ENCODE data around the gene PRRX2.
"Not testable (repeated sequence)": the region's sequence is repeated elsewhere in the genome, so short reads cannot be mapped to it uniquely, and the experiment has no call there.

PRRX2 gene

GRCh38 chr9:129665389-129665775, at the start of gene PRRX2:
Gene PRRX2, plus strand, starts transcription at chr9:129665647. Its CDS starts 221 bp downstream, at chr9:129665868.
- DNase-seq = no peak

GRCh38 chr9:129617167-129617566, 48.3 kb upstream of the PRRX2 start:
- DNase-seq = no peak

GRCh38 chr9:129619787-129620668, 45.4 kb upstream of the PRRX2 start:
- DNase-seq = no peak

GRCh38 chr9:129620669-129621295, 44.7 kb upstream of the PRRX2 start, which contains the start of gene C9orf50:
Gene C9orf50, minus strand, starts transcription at chr9:129621101. Its CDS starts 527 bp downstream, at chr9:129620574.
- DNase-seq = no peak

- DNase-seq = no peak
Measured at GRCh38 chr9:129623331-129623730, 42.1 kb upstream of the PRRX2 start.

GRCh38 chr9:129624168-129624759, 41.2 kb upstream of the PRRX2 start:
- peak; percentile 45 for DNase-seq

- peak; percentile 29 for DNase-seq
Measured at GRCh38 chr9:129624947-129625346, 40.5 kb upstream of the PRRX2 start.

- peak; percentile 78 for DNase-seq
Measured at GRCh38 chr9:129626079-129626624, 39.3 kb upstream of the PRRX2 start, which contains the start of gene NTMT1. Gene NTMT1, plus strand, starts transcription at chr9:129626163. Its CDS starts 6,541 bp downstream, at chr9:129632704.

GRCh38 chr9:129626625-129627284, 38.7 kb upstream of the PRRX2 start:
- no peak for DNase-seq

- DNase-seq = no peak
Measured at GRCh38 chr9:129627556-129628440, 37.6 kb upstream of the PRRX2 start.

GRCh38 chr9:129628709-129629108, 36.7 kb upstream of the PRRX2 start:
- DNase-seq = no peak

- no peak for DNase-seq
Measured at GRCh38 chr9:129629251-129629820, 36.1 kb upstream of the PRRX2 start.

- DNase-seq = no peak
Measured at GRCh38 chr9:129630967-129631673, 34.3 kb upstream of the PRRX2 start.

- DNase-seq = no peak
Measured at GRCh38 chr9:129631674-129632129, 33.7 kb upstream of the PRRX2 start.

GRCh38 chr9:129632460-129632859, 33.0 kb upstream of the PRRX2 start:
- no peak for DNase-seq

GRCh38 chr9:129633207-129633606, 32.2 kb upstream of the PRRX2 start:
- DNase-seq = no peak

GRCh38 chr9:129633848-129634247, 31.6 kb upstream of the PRRX2 start:
- no peak for DNase-seq

- no peak for DNase-seq
Measured at GRCh38 chr9:129635099-129636065, 30.1 kb upstream of the PRRX2 start.

- not testable (repeated sequence) for DNase-seq
Measured at GRCh38 chr9:129636343-129636742, 29.1 kb upstream of the PRRX2 start.
